Chondrocyte (in vitro differentiated cells): ENCODE data around the gene XRCC1. TPM values are rescaled to one million over a fixed set of nuclear protein-coding genes. Genes with fewer than 3 reads are reported as not detected.

Experiments used
- DNase-seq: peaks from one replicate; pipeline ENCODE4 v3.0.0; 2021; ENCODE audit warnings: mixed read lengths, low spot score
- H3K27ac Mint-ChIP-seq: one replicate; pipeline ENCODE4 v1.8.0; 2021; ENCODE audit warnings: mild to moderate bottlenecking, moderate library complexity, mixed read lengths; ENCODE audit not compliant: unreplicated experiment
- H3K27me3 Mint-ChIP-seq: 2 replicates; pipeline ENCODE4 v1.8.0; 2021; ENCODE audit warnings: low read depth, mixed read lengths
- H3K36me3 Mint-ChIP-seq: 2 replicates; pipeline ENCODE4 v1.8.0; 2021; ENCODE audit warnings: low read depth, mixed read lengths
- H3K4me1 Mint-ChIP-seq: 2 replicates; pipeline ENCODE4 v1.8.0; 2021; ENCODE audit warnings: low read depth, mild to moderate bottlenecking, mixed read lengths
- H3K4me3 Mint-ChIP-seq: one replicate; pipeline ENCODE4 v1.8.0; 2021; ENCODE audit warnings: mild to moderate bottlenecking, moderate library complexity, mixed read lengths; ENCODE audit not compliant: unreplicated experiment
- H3K9me3 Mint-ChIP-seq: 2 replicates; pipeline ENCODE4 v1.8.0; 2021; ENCODE audit warnings: low read depth, mixed read lengths
- total RNA-seq: library from RNA; stranded (reverse); gene quantifications from 3 replicates; pipeline ENCODE4 v1.2.1, GENCODE V29; 2021
- TF ChIP-seq, protein P1 (sequence below): fragments of 200-600 bp; sonication (generic); IDR thresholded peaks from 2 replicates; pipeline ENCODE4 v1.5.0; 2021; ENCODE audit warnings: antibody characterized with exemption, mild to moderate bottlenecking, moderate library complexity

The XRCC1 gene
- total RNA-seq, 1 donor from 2014 or later: 30.5 TPM

GRCh38 chr19:43532962-43533545, 42.3 kb downstream of the XRCC1 start, which contains the start of gene ZNF575:
Gene ZNF575, plus strand, starts transcription at chr19:43533188. Its CDS starts 1,235 bp downstream, at chr19:43534423.
- H3K36me3 Mint-ChIP-seq: peaks cover 6% of the 10 kb centered on the region
- peak; percentile 98 for DNase-seq
- peaks cover 26% of the 10 kb centered on the region for H3K4me1 Mint-ChIP-seq
- H3K27me3 Mint-ChIP-seq: no peaks in the 10 kb centered on the region
- TF ChIP-seq, protein P1, sequence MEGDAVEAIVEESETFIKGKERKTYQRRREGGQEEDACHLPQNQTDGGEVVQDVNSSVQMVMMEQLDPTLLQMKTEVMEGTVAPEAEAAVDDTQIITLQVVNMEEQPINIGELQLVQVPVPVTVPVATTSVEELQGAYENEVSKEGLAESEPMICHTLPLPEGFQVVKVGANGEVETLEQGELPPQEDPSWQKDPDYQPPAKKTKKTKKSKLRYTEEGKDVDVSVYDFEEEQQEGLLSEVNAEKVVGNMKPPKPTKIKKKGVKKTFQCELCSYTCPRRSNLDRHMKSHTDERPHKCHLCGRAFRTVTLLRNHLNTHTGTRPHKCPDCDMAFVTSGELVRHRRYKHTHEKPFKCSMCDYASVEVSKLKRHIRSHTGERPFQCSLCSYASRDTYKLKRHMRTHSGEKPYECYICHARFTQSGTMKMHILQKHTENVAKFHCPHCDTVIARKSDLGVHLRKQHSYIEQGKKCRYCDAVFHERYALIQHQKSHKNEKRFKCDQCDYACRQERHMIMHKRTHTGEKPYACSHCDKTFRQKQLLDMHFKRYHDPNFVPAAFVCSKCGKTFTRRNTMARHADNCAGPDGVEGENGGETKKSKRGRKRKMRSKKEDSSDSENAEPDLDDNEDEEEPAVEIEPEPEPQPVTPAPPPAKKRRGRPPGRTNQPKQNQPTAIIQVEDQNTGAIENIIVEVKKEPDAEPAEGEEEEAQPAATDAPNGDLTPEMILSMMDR: peak; percentile 16
- no peaks in the 10 kb centered on the region for H3K9me3 Mint-ChIP-seq
- H3K27ac Mint-ChIP-seq: peak within 1 kb of the TSS; percentile 99
- peak within 1 kb of the TSS; percentile 89 for H3K4me3 Mint-ChIP-seq

- Mint-ChIP-seq H3K9me3 (no peaks in the 10 kb centered on the region), H3K27me3 (no peaks in the 10 kb centered on the region), H3K27ac (peak overlapping the region; percentile 99), H3K4me1 (peaks cover 29% of the 10 kb centered on the region), H3K4me3 (peak overlapping the region; percentile 89), H3K36me3 (peaks cover 5% of the 10 kb centered on the region)
- TF ChIP-seq, protein P1: no peak
- peak; percentile 87 for DNase-seq
These were observed 42.8 kb downstream of the XRCC1 start for GRCh38 chr19:43532571-43532961.

GRCh38 chr19:43527860-43528622, 47.3 kb downstream of the XRCC1 start:
- peak; percentile 37 for DNase-seq
- H3K27me3 Mint-ChIP-seq: no peaks in the 10 kb centered on the region
- H3K9me3 Mint-ChIP-seq: no peaks in the 10 kb centered on the region
- peaks cover 40% of the 10 kb centered on the region for H3K4me1 Mint-ChIP-seq
- TF ChIP-seq, protein P1: no peak
- no peaks in the 10 kb centered on the region for H3K36me3 Mint-ChIP-seq
- no peak overlapping the region for H3K4me3 Mint-ChIP-seq
- H3K27ac Mint-ChIP-seq: no peak overlapping the region

GRCh38 chr19:43526884-43527859, 48.2 kb downstream of the XRCC1 start, which contains the start of gene ETHE1:
Gene ETHE1, minus strand, starts transcription at chr19:43527201. Its CDS starts 24 bp downstream, at chr19:43527177.
- TF ChIP-seq, protein P1: peak; percentile 38
- DNase-seq: peak; percentile 87
- peaks cover 35% of the 10 kb centered on the region for H3K4me1 Mint-ChIP-seq
- peak within 1 kb of the TSS; percentile 88 for H3K4me3 Mint-ChIP-seq
- no peaks in the 10 kb centered on the region for H3K27me3 Mint-ChIP-seq
- peak within 1 kb of the TSS; percentile 96 for H3K27ac Mint-ChIP-seq
- H3K9me3 Mint-ChIP-seq: no peaks in the 10 kb centered on the region
- H3K36me3 Mint-ChIP-seq: no peaks in the 10 kb centered on the region
